OCI-LY7 (cell line): ENCODE data around the gene SYPL1.

Source experiments
- CTCF ChIP-seq: fragments of 200-600 bp; sonication (generic); conservative IDR thresholded peaks from 2 replicates; pipeline ENCODE4 v1.5.1; 2014; ENCODE audit warnings: mild to moderate bottlenecking, antibody characterized with exemption, low read length, moderate library complexity, mixed read lengths
- EZH2phosphoT487 ChIP-seq: fragments of 200-600 bp; sonication (generic); IDR thresholded peaks from 2 replicates; pipeline ENCODE4 v1.6.1; 2018; ENCODE audit warnings: low read depth, borderline replicate concordance, mild to moderate bottlenecking, mixed run types, antibody characterized with exemption, low read length, moderate library complexity, mixed read lengths

GRCh38 chr7:106062006-106062405, 50.1 kb downstream of the SYPL1 start:
- TF ChIP-seq CTCF = no peak; the same call in 1 of the 2 replicates
- TF ChIP-seq EZH2phosphoT487 = no peak
